Hepatocyte (in vitro differentiated cells): ENCODE results near the gene HIVEP2.

Source experiments
- EZH2 ChIP-seq: fragments of 200-600 bp; sonication (generic); IDR thresholded peaks from 2 replicates; pipeline ENCODE4 v1.6.1; 2016; ENCODE audit warnings: antibody characterized with exemption, mild to moderate bottlenecking, borderline replicate concordance
- EZH2phosphoT487 ChIP-seq: fragments of 200-600 bp; sonication (generic); IDR thresholded peaks from one replicate; pipeline ENCODE4 v1.6.1; 2018; ENCODE audit warnings: antibody characterized with exemption, mild to moderate bottlenecking, low read depth, moderate library complexity; ENCODE audit not compliant: unreplicated experiment, severe bottlenecking
- TF ChIP-seq, protein P1 (sequence below): fragments of 200-600 bp; sonication (generic); IDR thresholded peaks from 2 replicates; pipeline ENCODE4 v1.5.1; 2016; ENCODE audit warnings: antibody characterized with exemption, mild to moderate bottlenecking; ENCODE audit not compliant: poor library complexity

DNA sequence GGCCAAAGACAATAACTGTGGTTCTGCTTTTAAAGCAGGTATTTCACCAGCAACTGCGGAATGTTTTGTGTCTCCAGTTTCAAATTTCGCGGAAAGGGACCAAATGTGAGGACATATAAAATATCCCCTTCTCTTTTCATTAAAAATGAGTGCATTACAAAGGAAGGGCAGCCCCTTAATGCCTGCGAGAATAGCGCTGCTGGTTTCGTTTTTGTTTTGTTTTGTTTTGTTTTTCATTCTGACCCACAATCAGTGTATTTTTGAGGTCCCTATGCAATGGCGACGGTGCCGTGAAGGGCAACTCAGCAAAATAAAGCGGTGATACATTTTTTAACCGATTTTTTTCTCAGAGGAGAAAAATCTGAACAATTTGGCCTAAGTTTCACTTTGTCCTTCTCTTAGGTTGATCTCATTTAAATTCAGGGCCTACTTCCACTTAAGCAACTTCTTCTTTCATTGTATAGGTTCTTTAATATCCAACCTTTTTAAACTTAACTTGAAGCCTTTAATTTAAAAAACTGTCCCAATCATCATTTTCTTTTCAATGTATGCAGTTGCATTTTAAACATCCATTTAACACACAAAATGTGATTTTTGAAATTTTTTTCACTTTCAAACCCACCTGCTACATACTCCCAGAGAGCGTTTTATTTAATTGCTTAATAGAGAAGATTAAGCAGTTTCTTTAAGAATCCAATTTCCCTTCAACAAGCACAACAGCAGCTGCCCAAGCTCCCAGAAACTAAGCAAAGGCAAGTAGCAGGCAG, 2.9 kb upstream of the HIVEP2 start:
- TF ChIP-seq EZH2 = no peak
- TF ChIP-seq, protein P1, sequence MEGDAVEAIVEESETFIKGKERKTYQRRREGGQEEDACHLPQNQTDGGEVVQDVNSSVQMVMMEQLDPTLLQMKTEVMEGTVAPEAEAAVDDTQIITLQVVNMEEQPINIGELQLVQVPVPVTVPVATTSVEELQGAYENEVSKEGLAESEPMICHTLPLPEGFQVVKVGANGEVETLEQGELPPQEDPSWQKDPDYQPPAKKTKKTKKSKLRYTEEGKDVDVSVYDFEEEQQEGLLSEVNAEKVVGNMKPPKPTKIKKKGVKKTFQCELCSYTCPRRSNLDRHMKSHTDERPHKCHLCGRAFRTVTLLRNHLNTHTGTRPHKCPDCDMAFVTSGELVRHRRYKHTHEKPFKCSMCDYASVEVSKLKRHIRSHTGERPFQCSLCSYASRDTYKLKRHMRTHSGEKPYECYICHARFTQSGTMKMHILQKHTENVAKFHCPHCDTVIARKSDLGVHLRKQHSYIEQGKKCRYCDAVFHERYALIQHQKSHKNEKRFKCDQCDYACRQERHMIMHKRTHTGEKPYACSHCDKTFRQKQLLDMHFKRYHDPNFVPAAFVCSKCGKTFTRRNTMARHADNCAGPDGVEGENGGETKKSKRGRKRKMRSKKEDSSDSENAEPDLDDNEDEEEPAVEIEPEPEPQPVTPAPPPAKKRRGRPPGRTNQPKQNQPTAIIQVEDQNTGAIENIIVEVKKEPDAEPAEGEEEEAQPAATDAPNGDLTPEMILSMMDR = no peak
- TF ChIP-seq EZH2phosphoT487 = no peak
